Activated naive CD8-positive, alpha-beta T cell (primary cell): ENCODE measurements around the gene IMMP2L.

Source experiments
- H3K27ac Mint-ChIP-seq: one replicate; pipeline ENCODE4 v1.8.0; 2021; ENCODE audit warnings: mixed read lengths
- H3K27me3 Mint-ChIP-seq: one replicate; pipeline ENCODE4 v1.8.0; 2021; ENCODE audit warnings: mixed read lengths
- H3K36me3 Mint-ChIP-seq: one replicate; pipeline ENCODE4 v1.8.0; 2021; ENCODE audit warnings: mixed read lengths
- H3K4me1 Mint-ChIP-seq: one replicate; pipeline ENCODE4 v1.8.0; 2021; ENCODE audit warnings: low read depth, mixed read lengths
- H3K4me3 Mint-ChIP-seq: one replicate; pipeline ENCODE4 v1.8.0; 2021; ENCODE audit warnings: mild to moderate bottlenecking, mixed read lengths
- H3K9me3 Mint-ChIP-seq: one replicate; pipeline ENCODE4 v1.8.0; 2021; ENCODE audit warnings: low read depth, mixed read lengths

Gene IMMP2L

GRCh38 chr7:110921595-110922151 lies 640.6 kb downstream of the IMMP2L start:
- Mint-ChIP-seq H3K27ac (no peak overlapping the region), H3K4me1 (peaks cover 14% of the 10 kb centered on the region), H3K36me3 (peaks cover 5% of the 10 kb centered on the region), H3K27me3 (no peaks in the 10 kb centered on the region), H3K4me3 (no peak overlapping the region), H3K9me3 (no peaks in the 10 kb centered on the region)

- Mint-ChIP-seq H3K9me3 (peaks cover 3% of the 10 kb centered on the region), H3K27ac (no peak overlapping the region), H3K27me3 (no peaks in the 10 kb centered on the region), H3K4me1 (peaks cover 14% of the 10 kb centered on the region), H3K4me3 (no peak overlapping the region), H3K36me3 (peaks cover 6% of the 10 kb centered on the region)
These were observed 643.2 kb downstream of the IMMP2L start for GRCh38 chr7:110918949-110919548.

GRCh38 chr7:110914263-110914662 lies 648.0 kb downstream of the IMMP2L start:
- H3K27ac Mint-ChIP-seq = no peak overlapping the region
- H3K36me3 Mint-ChIP-seq = peaks cover 3% of the 10 kb centered on the region
- no peak overlapping the region for H3K4me3 Mint-ChIP-seq
- peaks cover 3% of the 10 kb centered on the region for H3K9me3 Mint-ChIP-seq
- no peaks in the 10 kb centered on the region for H3K27me3 Mint-ChIP-seq
- peaks cover 16% of the 10 kb centered on the region for H3K4me1 Mint-ChIP-seq

- Mint-ChIP-seq H3K4me1 (peaks cover 14% of the 10 kb centered on the region), H3K27me3 (no peaks in the 10 kb centered on the region), H3K9me3 (peaks cover 3% of the 10 kb centered on the region), H3K4me3 (no peak overlapping the region), H3K36me3 (peaks cover 9% of the 10 kb centered on the region), H3K27ac (no peak overlapping the region)
These were observed 650.7 kb downstream of the IMMP2L start for GRCh38 chr7:110911632-110912031.

GRCh38 chr7:110909117-110909516 lies 653.2 kb downstream of the IMMP2L start:
- H3K27ac Mint-ChIP-seq = no peak overlapping the region
- no peaks in the 10 kb centered on the region for H3K27me3 Mint-ChIP-seq
- H3K36me3 Mint-ChIP-seq = peaks cover 7% of the 10 kb centered on the region
- H3K9me3 Mint-ChIP-seq = no peaks in the 10 kb centered on the region
- no peak overlapping the region for H3K4me3 Mint-ChIP-seq
- H3K4me1 Mint-ChIP-seq = peaks cover 30% of the 10 kb centered on the region

GRCh38 chr7:110905773-110906566 lies 656.3 kb downstream of the IMMP2L start:
- peaks cover 12% of the 10 kb centered on the region for H3K36me3 Mint-ChIP-seq
- peak overlapping the region; percentile 13 for H3K27ac Mint-ChIP-seq
- H3K27me3 Mint-ChIP-seq = no peaks in the 10 kb centered on the region
- peaks cover 9% of the 10 kb centered on the region for H3K9me3 Mint-ChIP-seq
- H3K4me3 Mint-ChIP-seq = peak overlapping the region; percentile 37
- H3K4me1 Mint-ChIP-seq = peaks cover 39% of the 10 kb centered on the region

GRCh38 chr7:110898516-110898915 lies 663.8 kb downstream of the IMMP2L start:
- peaks cover 13% of the 10 kb centered on the region for H3K9me3 Mint-ChIP-seq
- peaks cover 15% of the 10 kb centered on the region for H3K36me3 Mint-ChIP-seq
- H3K4me1 Mint-ChIP-seq = peaks cover 8% of the 10 kb centered on the region
- H3K27me3 Mint-ChIP-seq = no peaks in the 10 kb centered on the region
- H3K27ac Mint-ChIP-seq = no peak overlapping the region
- H3K4me3 Mint-ChIP-seq = no peak overlapping the region

- Mint-ChIP-seq H3K27ac (no peak overlapping the region), H3K36me3 (peaks cover 12% of the 10 kb centered on the region), H3K27me3 (no peaks in the 10 kb centered on the region), H3K9me3 (peaks cover 8% of the 10 kb centered on the region), H3K4me1 (peaks cover 5% of the 10 kb centered on the region), H3K4me3 (no peak overlapping the region)
These were observed 664.8 kb downstream of the IMMP2L start for GRCh38 chr7:110897538-110897937.

- Mint-ChIP-seq H3K36me3 (peaks cover 12% of the 10 kb centered on the region), H3K27me3 (no peaks in the 10 kb centered on the region), H3K4me3 (no peak overlapping the region), H3K4me1 (peaks cover 16% of the 10 kb centered on the region), H3K9me3 (peaks cover 8% of the 10 kb centered on the region), H3K27ac (peak overlapping the region; percentile 71)
These were observed 668.2 kb downstream of the IMMP2L start for GRCh38 chr7:110894111-110894510.

- H3K9me3 Mint-ChIP-seq = no peaks in the 10 kb centered on the region
- H3K36me3 Mint-ChIP-seq = peaks cover 7% of the 10 kb centered on the region
- H3K27ac Mint-ChIP-seq = peak overlapping the region; percentile 55
- no peaks in the 10 kb centered on the region for H3K27me3 Mint-ChIP-seq
- H3K4me1 Mint-ChIP-seq = peaks cover 16% of the 10 kb centered on the region
- no peak overlapping the region for H3K4me3 Mint-ChIP-seq
These were observed 671.1 kb downstream of the IMMP2L start for GRCh38 chr7:110891197-110891596.

GRCh38 chr7:110890101-110890500 lies 672.2 kb downstream of the IMMP2L start:
- Mint-ChIP-seq H3K4me3 (no peak overlapping the region), H3K36me3 (peaks cover 7% of the 10 kb centered on the region), H3K9me3 (no peaks in the 10 kb centered on the region), H3K4me1 (peaks cover 16% of the 10 kb centered on the region), H3K27ac (no peak overlapping the region), H3K27me3 (no peaks in the 10 kb centered on the region)

- peaks cover 5% of the 10 kb centered on the region for H3K36me3 Mint-ChIP-seq
- no peaks in the 10 kb centered on the region for H3K9me3 Mint-ChIP-seq
- H3K27ac Mint-ChIP-seq = no peak overlapping the region
- H3K4me1 Mint-ChIP-seq = peaks cover 16% of the 10 kb centered on the region
- H3K27me3 Mint-ChIP-seq = no peaks in the 10 kb centered on the region
- H3K4me3 Mint-ChIP-seq = no peak overlapping the region
These were observed 673.0 kb downstream of the IMMP2L start for GRCh38 chr7:110889335-110889734.

- Mint-ChIP-seq H3K9me3 (no peaks in the 10 kb centered on the region), H3K4me1 (peaks cover 11% of the 10 kb centered on the region), H3K27ac (no peak overlapping the region), H3K27me3 (no peaks in the 10 kb centered on the region), H3K4me3 (no peak overlapping the region), H3K36me3 (peaks cover 3% of the 10 kb centered on the region)
These were observed 673.7 kb downstream of the IMMP2L start for GRCh38 chr7:110888641-110889040.

GRCh38 chr7:110885474-110885873 lies 676.8 kb downstream of the IMMP2L start:
- Mint-ChIP-seq H3K27me3 (no peaks in the 10 kb centered on the region), H3K27ac (no peak overlapping the region), H3K36me3 (peaks cover 3% of the 10 kb centered on the region), H3K4me1 (no peaks in the 10 kb centered on the region), H3K4me3 (no peak overlapping the region), H3K9me3 (no peaks in the 10 kb centered on the region)

- H3K9me3 Mint-ChIP-seq = no peaks in the 10 kb centered on the region
- no peak overlapping the region for H3K27ac Mint-ChIP-seq
- no peak overlapping the region for H3K4me3 Mint-ChIP-seq
- no peaks in the 10 kb centered on the region for H3K27me3 Mint-ChIP-seq
- peaks cover 5% of the 10 kb centered on the region for H3K36me3 Mint-ChIP-seq
- peaks cover 2% of the 10 kb centered on the region for H3K4me1 Mint-ChIP-seq
These were observed 680.6 kb downstream of the IMMP2L start for GRCh38 chr7:110881721-110882120.
